H54 (cell line): ENCODE measurements around the gene ZNF576.
A peak's percentile ranks its signal among the peaks of the same experiment; 100 is the strongest.

Experiments
- DNase-seq: peaks from one replicate; pipeline ENCODE4 v3.0.0; 2011; ENCODE audit warnings: low spot score, mixed read lengths; ENCODE audit not compliant: insufficient read length
- FAIRE-seq: peaks from 3 replicates; lab custom pipeline; 2011; peaks lifted over from hg19 to GRCh38; lab: Jason Lieb, UNC
- POLR2A ChIP-seq: IDR thresholded peaks from 2 replicates; pipeline ENCODE4 v1.6.1; 2011; ENCODE audit warnings: low read depth, mild to moderate bottlenecking, low read length

Gene ZNF576

DNA sequence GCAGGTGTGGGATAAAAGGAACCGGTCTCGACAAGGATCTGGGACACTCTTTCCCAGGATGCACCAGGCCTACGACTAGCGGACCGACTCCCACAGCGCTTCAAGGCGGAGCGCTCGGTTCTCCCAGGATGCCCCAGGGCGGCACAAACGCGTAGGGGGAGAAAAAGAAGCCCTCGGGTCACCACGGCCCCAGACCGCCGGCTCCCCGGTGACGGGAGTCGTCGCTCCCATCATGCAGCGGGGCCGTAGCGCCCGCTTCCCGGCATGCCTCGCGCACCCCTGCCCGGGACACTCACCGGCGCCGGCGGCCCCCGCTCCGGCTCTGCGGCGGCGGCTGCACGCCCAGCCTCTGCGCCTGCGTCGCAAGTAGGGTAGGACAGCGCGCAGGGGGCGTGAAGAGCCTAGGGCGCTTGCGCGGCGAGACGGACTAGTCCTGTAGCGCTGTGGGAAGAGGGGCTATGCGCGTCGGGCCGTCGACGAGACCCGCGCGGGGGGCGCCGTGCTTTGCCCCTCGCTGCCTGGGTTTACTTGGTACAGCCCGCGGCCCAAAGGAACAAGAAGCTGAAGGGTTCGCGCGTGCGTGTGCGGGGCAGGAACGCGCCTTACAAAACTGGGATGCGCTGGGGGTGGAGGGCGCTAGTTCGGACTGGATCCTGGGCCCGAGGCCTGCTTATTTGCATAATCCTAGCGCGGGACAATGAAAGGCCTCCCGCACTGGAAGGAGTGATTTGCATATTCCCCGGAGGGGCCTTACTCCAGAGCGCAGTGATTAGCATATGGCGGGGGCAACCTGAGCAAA, 23.1 kb downstream of the ZNF576 start, which contains the start of gene ZNF428:
Gene ZNF428, minus strand, starts transcription at position 368 of the 799 bp plus-strand sequence. CDS start 5,325 bp downstream, outside the sequence.
- peak; percentile 41 for FAIRE-seq
- TF ChIP-seq POLR2A: peak; percentile 91
- peak; percentile 97 for DNase-seq

- FAIRE-seq (no peak), DNase-seq (no peak)
- TF ChIP-seq POLR2A: no peak
Observed at GRCh38 chr19:43620061-43621001, 23.9 kb downstream of the ZNF576 start.

GRCh38 chr19:43622070-43622469, 25.7 kb downstream of the ZNF576 start:
- DNase-seq (no peak), FAIRE-seq (no peak)
- TF ChIP-seq POLR2A: no peak

GRCh38 chr19:43622956-43623355, 26.6 kb downstream of the ZNF576 start:
- FAIRE-seq: no peak
- no peak for TF ChIP-seq POLR2A
- DNase-seq: no peak

DNA sequence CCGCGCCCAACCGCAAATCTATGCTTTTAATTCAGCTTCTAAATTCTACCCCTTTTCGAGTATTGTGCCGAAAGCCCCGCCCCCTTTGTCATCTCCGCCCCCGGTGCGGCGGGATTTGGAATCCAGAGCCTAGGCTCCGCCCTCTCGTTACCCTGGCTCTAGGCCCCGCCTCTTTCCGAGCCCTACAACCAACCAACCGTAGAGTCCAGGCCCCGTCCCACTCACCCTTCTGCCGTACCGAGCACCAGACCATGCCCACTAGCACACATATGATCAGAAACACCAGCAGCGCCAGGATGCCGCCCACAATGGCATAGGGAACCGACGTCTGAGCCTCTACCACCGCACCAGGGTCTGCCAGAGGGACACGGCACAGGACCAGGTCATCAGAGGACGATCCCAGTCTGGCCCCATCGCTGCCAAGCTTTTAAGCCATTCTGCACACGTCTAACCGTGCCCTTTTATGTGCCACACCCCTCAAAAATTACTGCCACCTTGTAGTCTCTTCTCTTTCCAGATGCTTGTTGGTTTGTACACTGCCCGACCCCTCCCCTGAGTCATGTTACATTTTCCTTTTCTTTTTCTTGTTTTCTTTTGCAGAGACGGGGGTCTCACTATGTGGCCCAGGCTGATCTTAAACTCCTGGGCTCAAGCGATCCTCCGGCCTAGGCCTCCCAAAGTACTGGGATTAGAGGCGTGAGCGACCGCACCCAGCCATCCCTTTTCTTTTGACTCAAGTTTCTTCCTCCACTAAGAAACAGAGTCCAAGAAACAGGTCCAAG, 27.7 kb downstream of the ZNF576 start:
- TF ChIP-seq POLR2A: no peak
- DNase-seq: no peak
- FAIRE-seq: no peak

- no peak for DNase-seq
- no peak for TF ChIP-seq POLR2A
- FAIRE-seq: no peak
Observed at GRCh38 chr19:43624933-43625332, 28.5 kb downstream of the ZNF576 start.

DNA sequence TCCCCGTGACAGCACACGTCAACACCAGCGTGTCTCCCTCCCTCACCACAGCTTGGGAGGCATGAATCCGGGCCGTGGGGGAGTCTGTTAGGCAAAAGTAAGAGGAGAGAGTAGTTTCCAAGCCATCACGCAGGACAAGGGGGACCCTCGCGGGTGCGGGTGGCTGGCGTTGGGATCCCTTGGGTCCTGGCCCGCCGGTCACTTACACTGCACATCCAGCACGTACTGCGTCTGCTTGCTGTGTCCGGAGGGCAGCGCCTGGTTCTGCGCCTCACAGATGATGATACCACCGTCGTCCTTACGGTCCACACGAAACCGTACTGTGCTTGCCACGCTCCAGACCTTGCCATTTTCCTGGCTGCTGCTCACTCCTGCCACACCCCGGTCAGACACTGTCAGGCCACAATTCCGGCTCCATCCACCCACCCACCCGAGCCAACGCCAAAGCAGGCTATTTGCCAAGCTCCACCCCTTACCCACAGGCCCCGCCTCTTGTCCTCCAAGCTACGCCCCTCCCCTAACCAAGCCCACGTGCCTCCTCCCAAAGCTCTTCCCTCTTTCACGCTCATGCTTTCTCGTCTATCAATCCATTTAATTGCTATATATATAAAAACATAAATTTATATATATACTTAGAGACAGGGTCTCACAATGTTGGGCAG, 29.7 kb downstream of the ZNF576 start:
- FAIRE-seq (no peak), DNase-seq (no peak)
- TF ChIP-seq POLR2A: no peak

DNA sequence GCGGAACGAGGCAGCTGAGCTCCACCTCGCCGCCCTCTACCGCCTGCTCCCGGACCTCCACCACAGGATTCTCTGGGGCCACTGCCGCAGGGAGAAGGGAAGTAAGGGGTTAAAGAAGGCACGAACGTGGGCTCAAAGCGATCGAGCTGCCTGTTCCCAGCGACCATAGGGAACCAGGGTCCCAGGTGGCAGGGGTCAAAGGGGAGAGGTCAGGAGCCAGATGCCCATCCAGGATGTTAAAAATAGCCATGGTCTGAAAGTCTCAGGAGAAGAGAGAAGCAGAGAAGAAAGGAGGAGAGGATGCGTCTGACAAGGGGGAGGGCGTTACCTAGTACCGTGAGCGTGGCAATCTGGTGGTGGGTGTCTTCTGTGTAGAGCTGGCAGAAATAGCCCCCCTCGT, 30.4 kb downstream of the ZNF576 start:
- no peak for TF ChIP-seq POLR2A
- no peak for FAIRE-seq
- DNase-seq: no peak

GRCh38 chr19:43628646-43629326, 32.4 kb downstream of the ZNF576 start:
- FAIRE-seq: no peak
- TF ChIP-seq POLR2A: no peak

DNA sequence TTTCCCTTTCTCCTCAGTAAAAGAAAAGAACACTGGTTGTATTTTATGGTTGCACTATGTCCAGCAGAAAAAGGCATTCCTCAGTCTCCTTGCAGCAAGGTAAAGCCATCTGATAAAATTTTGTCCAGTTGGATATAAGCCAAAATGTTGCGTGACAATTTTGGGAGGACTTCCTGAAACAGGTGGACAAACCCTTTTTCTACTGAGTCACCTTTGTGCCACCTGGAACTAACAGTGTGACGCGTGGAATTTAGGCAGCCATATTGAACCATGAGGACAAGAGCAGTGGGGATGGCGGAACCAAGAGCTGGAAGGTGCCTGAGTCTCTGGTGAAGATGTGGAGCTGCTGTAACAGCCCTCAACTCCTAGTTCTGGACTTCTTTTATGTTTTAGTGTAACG, 35.1 kb downstream of the ZNF576 start:
- DNase-seq (no peak), FAIRE-seq (no peak)
- no peak for TF ChIP-seq POLR2A

More at GRCh38 chr19:43628646-43629326, 32.4 kb downstream of the ZNF576 start:
- no peak for DNase-seq

GRCh38 chr19:43633520-43633919, 37.1 kb downstream of the ZNF576 start:
- DNase-seq (no peak), FAIRE-seq (no peak)
- no peak for TF ChIP-seq POLR2A

- TF ChIP-seq POLR2A: no peak
- FAIRE-seq (no peak), DNase-seq (no peak)
Observed at GRCh38 chr19:43634068-43634467, 37.7 kb downstream of the ZNF576 start.
